ENCODE data around the gene SPINK1.
A peak's percentile ranks its signal among the peaks of the same experiment; 100 is the strongest.

SPINK1 gene

DNA sequence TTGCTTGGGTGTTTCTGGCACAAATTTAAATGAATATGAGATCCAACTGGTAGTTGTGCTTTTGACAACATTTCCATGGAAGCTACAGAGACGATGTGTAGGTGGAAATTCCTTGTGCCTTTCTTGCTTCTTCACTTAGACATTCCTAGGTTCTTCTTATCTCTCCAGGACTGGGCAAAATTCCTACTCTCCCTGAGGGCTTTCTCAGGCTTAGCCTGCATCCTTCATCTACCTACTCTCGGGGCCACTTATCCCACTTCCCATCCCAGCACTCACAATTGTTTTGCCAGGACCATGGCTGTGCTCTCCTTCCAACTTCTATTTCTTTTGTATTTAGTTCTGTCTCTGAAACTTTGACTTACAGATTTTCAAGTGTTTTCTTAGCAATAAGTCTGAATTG, 17.8 kb upstream of the SPINK1 start:
- H3K4me3 ChIP-seq (ENCODE audit: low read length in 2 of 2) = no peak overlapping the region
- H3K27me3 ChIP-seq (ENCODE audit: control insufficient read depth in 3 of 3, insufficient read depth in 3 of 3, low read depth in 1 of 3, low read length in 3 of 3) = peaks cover 0 to 9% (median 0%) of the 10 kb centered on the region in 3 experiments
- H3K27ac ChIP-seq (replicated peaks; ENCODE audit: low read length) = no peak overlapping the region
- no peak overlapping the region for H2BK120ac ChIP-seq (ENCODE audit: low read depth, low read length)
- no peak overlapping the region for H2BK15ac ChIP-seq (ENCODE audit: low read length)
- H3K9ac ChIP-seq (ENCODE audit: low read depth, low read length, poor library complexity) = no peak overlapping the region
- H3K23ac ChIP-seq (ENCODE audit: low read depth, low read length, poor library complexity) = no peak overlapping the region
- DNase-seq (ENCODE audit: low spot score) = no peak
- no peak overlapping the region for H4K91ac ChIP-seq (ENCODE audit: low read depth, low read length, poor library complexity)
- H2AK5ac ChIP-seq (ENCODE audit: low read depth, low read length) = no peak overlapping the region
- no peak overlapping the region for H4K8ac ChIP-seq (ENCODE audit: low read depth, low read length)
- H3K18ac ChIP-seq (ENCODE audit: low read length) = no peak overlapping the region
- no peak overlapping the region for H3K4me2 ChIP-seq (ENCODE audit: insufficient read depth, low read length, poor library complexity, severe bottlenecking)
- no peak overlapping the region for H2BK12ac ChIP-seq (ENCODE audit: low read length)
- H3K9me3 ChIP-seq (replicated peaks in 1 of 2; ENCODE audit: control insufficient read depth in 2 of 2, insufficient read depth in 1 of 2, low read depth in 1 of 2, low read length in 2 of 2) = no peaks in the 10 kb centered on the region
- no peak overlapping the region for H2BK5ac ChIP-seq (ENCODE audit: low read length)
- H2AFZ ChIP-seq (ENCODE audit: low read length) = no peak overlapping the region
- no peaks in the 10 kb centered on the region for H3K36me3 ChIP-seq (replicated peaks in 1 of 2; ENCODE audit: control insufficient read depth in 2 of 2, insufficient read depth in 2 of 2, low read length in 2 of 2)
- no CpG with 5 or more reads among the region's 2 CpGs for WGBS, 2 donors (ENCODE audit: extremely low coverage in 2 of 2, insufficient read length in 2 of 2, insufficient replicate concordance in 1 of 2)
- H3K4ac ChIP-seq (ENCODE audit: low read length) = no peak overlapping the region
- H3K14ac ChIP-seq (ENCODE audit: low read length) = no peak overlapping the region
- no peaks in the 10 kb centered on the region for H3K4me1 ChIP-seq (ENCODE audit: control insufficient read depth in 2 of 2, insufficient read depth in 1 of 2, low read depth in 1 of 2, low read length in 2 of 2)
- no peaks in the 10 kb centered on the region for H3K79me1 ChIP-seq (ENCODE audit: low read depth, low read length)

DNA sequence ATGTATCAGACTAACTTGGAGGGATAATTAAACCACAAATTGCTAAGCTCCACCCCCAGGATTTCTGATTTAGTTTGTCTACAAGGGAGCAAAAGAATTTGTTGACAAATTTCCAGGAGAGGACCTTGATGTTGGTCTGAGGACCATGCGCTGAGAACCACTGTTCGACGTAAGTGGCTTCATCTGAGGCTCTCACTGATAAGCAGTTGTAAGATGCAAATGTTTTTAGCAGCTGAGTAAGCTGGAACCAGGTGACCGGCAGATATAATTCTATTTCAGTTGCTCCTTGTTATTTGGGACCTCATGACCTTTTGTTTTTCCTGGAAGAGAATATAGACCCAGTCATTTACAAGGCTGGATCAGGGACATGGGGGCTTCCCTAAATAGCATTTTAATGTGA, 14.1 kb upstream of the SPINK1 start:
- no peak overlapping the region for H2BK5ac ChIP-seq (ENCODE audit: low read length)
- DNase-seq (ENCODE audit: low spot score) = no peak
- no peak overlapping the region for H3K14ac ChIP-seq (ENCODE audit: low read length)
- no peak overlapping the region for H2BK12ac ChIP-seq (ENCODE audit: low read length)
- H3K27ac ChIP-seq (replicated peaks; ENCODE audit: low read length) = no peak overlapping the region
- no peak overlapping the region for H3K4ac ChIP-seq (ENCODE audit: low read length)
- H3K4me3 ChIP-seq (ENCODE audit: low read length in 2 of 2) = no peak overlapping the region
- WGBS, 2 donors (ENCODE audit: extremely low coverage in 2 of 2, insufficient read length in 2 of 2, insufficient replicate concordance in 1 of 2) = no CpG with 5 or more reads among the region's 4 CpGs
- no peak overlapping the region for H2BK120ac ChIP-seq (ENCODE audit: low read depth, low read length)
- no peak overlapping the region for H2AFZ ChIP-seq (ENCODE audit: low read length)
- no peaks in the 10 kb centered on the region for H3K79me1 ChIP-seq (ENCODE audit: low read depth, low read length)
- H4K91ac ChIP-seq (ENCODE audit: low read depth, low read length, poor library complexity) = no peak overlapping the region
- H3K23ac ChIP-seq (ENCODE audit: low read depth, low read length, poor library complexity) = no peak overlapping the region
- H2BK15ac ChIP-seq (ENCODE audit: low read length) = no peak overlapping the region
- no peak overlapping the region for H3K18ac ChIP-seq (ENCODE audit: low read length)
- H3K36me3 ChIP-seq (replicated peaks in 1 of 2; ENCODE audit: control insufficient read depth in 2 of 2, insufficient read depth in 2 of 2, low read length in 2 of 2) = no peaks in the 10 kb centered on the region
- H3K4me2 ChIP-seq (ENCODE audit: insufficient read depth, low read length, poor library complexity, severe bottlenecking) = no peak overlapping the region
- no peak overlapping the region for H3K9ac ChIP-seq (ENCODE audit: low read depth, low read length, poor library complexity)
- no peaks in the 10 kb centered on the region for H3K9me3 ChIP-seq (replicated peaks in 1 of 2; ENCODE audit: control insufficient read depth in 2 of 2, insufficient read depth in 1 of 2, low read depth in 1 of 2, low read length in 2 of 2)
- no peak overlapping the region for H4K8ac ChIP-seq (ENCODE audit: low read depth, low read length)
- H2AK5ac ChIP-seq (ENCODE audit: low read depth, low read length) = no peak overlapping the region
- no peaks in the 10 kb centered on the region for H3K4me1 ChIP-seq (ENCODE audit: control insufficient read depth in 2 of 2, insufficient read depth in 1 of 2, low read depth in 1 of 2, low read length in 2 of 2)
- peaks cover 0 to 17% (median 0%) of the 10 kb centered on the region in 3 experiments for H3K27me3 ChIP-seq (ENCODE audit: control insufficient read depth in 3 of 3, insufficient read depth in 3 of 3, low read depth in 1 of 3, low read length in 3 of 3)

- no peak overlapping the region for H2AFZ ChIP-seq (ENCODE audit: low read length)
- H3K4me3 ChIP-seq (ENCODE audit: low read length in 2 of 2) = peak overlapping the region in 1 of 2 donors; percentile 46
- no peaks in the 10 kb centered on the region for H3K9me3 ChIP-seq (replicated peaks in 1 of 2; ENCODE audit: control insufficient read depth in 2 of 2, insufficient read depth in 1 of 2, low read depth in 1 of 2, low read length in 2 of 2)
- WGBS, 2 donors (ENCODE audit: extremely low coverage in 2 of 2, insufficient read length in 2 of 2, insufficient replicate concordance in 1 of 2) = no CpG with 5 or more reads among the region's 3 CpGs
- H2BK5ac ChIP-seq (ENCODE audit: low read length) = no peak overlapping the region
- no peak overlapping the region for H3K18ac ChIP-seq (ENCODE audit: low read length)
- no peak overlapping the region for H2AK5ac ChIP-seq (ENCODE audit: low read depth, low read length)
- H3K4ac ChIP-seq (ENCODE audit: low read length) = no peak overlapping the region
- H3K79me1 ChIP-seq (ENCODE audit: low read depth, low read length) = no peaks in the 10 kb centered on the region
- H3K4me1 ChIP-seq (ENCODE audit: control insufficient read depth in 2 of 2, insufficient read depth in 1 of 2, low read depth in 1 of 2, low read length in 2 of 2) = no peaks in the 10 kb centered on the region
- H3K14ac ChIP-seq (ENCODE audit: low read length) = no peak overlapping the region
- no peak overlapping the region for H3K4me2 ChIP-seq (ENCODE audit: insufficient read depth, low read length, poor library complexity, severe bottlenecking)
- peaks cover 0 to 17% (median 0%) of the 10 kb centered on the region in 3 experiments for H3K27me3 ChIP-seq (ENCODE audit: control insufficient read depth in 3 of 3, insufficient read depth in 3 of 3, low read depth in 1 of 3, low read length in 3 of 3)
- no peak overlapping the region for H3K27ac ChIP-seq (replicated peaks; ENCODE audit: low read length)
- no peak overlapping the region for H4K91ac ChIP-seq (ENCODE audit: low read depth, low read length, poor library complexity)
- H2BK120ac ChIP-seq (ENCODE audit: low read depth, low read length) = no peak overlapping the region
- H3K36me3 ChIP-seq (replicated peaks in 1 of 2; ENCODE audit: control insufficient read depth in 2 of 2, insufficient read depth in 2 of 2, low read length in 2 of 2) = no peaks in the 10 kb centered on the region
- no peak overlapping the region for H2BK12ac ChIP-seq (ENCODE audit: low read length)
- no peak overlapping the region for H3K9ac ChIP-seq (ENCODE audit: low read depth, low read length, poor library complexity)
- H3K23ac ChIP-seq (ENCODE audit: low read depth, low read length, poor library complexity) = no peak overlapping the region
- no peak for DNase-seq (ENCODE audit: low spot score)
- no peak overlapping the region for H4K8ac ChIP-seq (ENCODE audit: low read depth, low read length)
- no peak overlapping the region for H2BK15ac ChIP-seq (ENCODE audit: low read length)
Observed at GRCh38 chr5:147844846-147845245, 13.4 kb upstream of the SPINK1 start.

DNA sequence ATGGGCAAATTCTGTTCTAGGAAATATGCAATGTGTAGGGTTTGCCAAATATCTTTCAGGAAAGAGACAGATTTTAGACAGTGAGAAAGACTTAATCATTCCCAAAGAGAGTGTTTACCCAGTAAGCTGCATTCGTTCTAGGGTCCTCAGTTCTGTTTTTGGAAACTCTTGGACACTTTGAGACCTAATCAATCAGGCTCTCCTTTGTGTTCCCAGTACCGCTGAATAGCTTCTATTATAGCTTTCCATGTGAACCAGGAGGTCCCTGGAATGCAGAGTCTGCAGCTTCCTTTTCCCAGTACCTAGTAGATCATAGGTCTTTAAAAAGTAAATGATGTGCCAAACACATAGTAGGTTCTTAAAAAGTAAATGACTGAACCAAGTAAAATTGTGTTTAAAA, 11.4 kb upstream of the SPINK1 start:
- Histone ChIP-seq H3K79me1 (ENCODE audit: low read depth, low read length) (no peaks in the 10 kb centered on the region), H3K27ac (replicated peaks; ENCODE audit: low read length) (no peak overlapping the region), H2BK12ac (ENCODE audit: low read length) (no peak overlapping the region), H3K4me2 (ENCODE audit: insufficient read depth, low read length, poor library complexity, severe bottlenecking) (no peak overlapping the region), H3K9ac (ENCODE audit: low read depth, low read length, poor library complexity) (no peak overlapping the region), H2BK120ac (ENCODE audit: low read depth, low read length) (no peak overlapping the region), H3K4ac (ENCODE audit: low read length) (no peak overlapping the region), H3K9me3 (replicated peaks in 1 of 2; ENCODE audit: control insufficient read depth in 2 of 2, insufficient read depth in 1 of 2, low read depth in 1 of 2, low read length in 2 of 2) (no peaks in the 10 kb centered on the region), H2AK5ac (ENCODE audit: low read depth, low read length) (no peak overlapping the region), H3K18ac (ENCODE audit: low read length) (no peak overlapping the region), H2AFZ (ENCODE audit: low read length) (no peak overlapping the region), H3K14ac (ENCODE audit: low read length) (no peak overlapping the region), H2BK5ac (ENCODE audit: low read length) (no peak overlapping the region), H3K4me3 (ENCODE audit: low read length in 2 of 2) (no peak overlapping the region), H3K27me3 (ENCODE audit: control insufficient read depth in 3 of 3, insufficient read depth in 3 of 3, low read depth in 1 of 3, low read length in 3 of 3) (peaks cover 0 to 10% (median 0%) of the 10 kb centered on the region in 3 experiments), H4K8ac (ENCODE audit: low read depth, low read length) (no peak overlapping the region), H3K4me1 (ENCODE audit: control insufficient read depth in 2 of 2, insufficient read depth in 1 of 2, low read depth in 1 of 2, low read length in 2 of 2) (no peaks in the 10 kb centered on the region), H4K91ac (ENCODE audit: low read depth, low read length, poor library complexity) (no peak overlapping the region), H2BK15ac (ENCODE audit: low read length) (no peak overlapping the region), H3K36me3 (replicated peaks in 1 of 2; ENCODE audit: control insufficient read depth in 2 of 2, insufficient read depth in 2 of 2, low read length in 2 of 2) (no peaks in the 10 kb centered on the region), H3K23ac (ENCODE audit: low read depth, low read length, poor library complexity) (no peak overlapping the region)
- DNase-seq (ENCODE audit: low spot score) = no peak
- no CpG with 5 or more reads among the region's 2 CpGs for WGBS, 2 donors (ENCODE audit: extremely low coverage in 2 of 2, insufficient read length in 2 of 2, insufficient replicate concordance in 1 of 2)

All from neuronal stem cell (in vitro differentiated cells).